ENCODE data around the gene TRAPPC1. TPM values are rescaled to one million over a fixed set of nuclear protein-coding genes. Genes with fewer than 3 reads are reported as not detected.

Gene TRAPPC1
- total and polyA plus RNA-seq, 10 of the 15 experiments (the other 5 are each of a cell fraction or from before 2014, with no cell fraction given) = 31.3 to 306 (median 134) TPM

- TF ChIP-seq RCOR1 (conservative IDR thresholded peaks at IDR 0.05; ENCODE audit: low read depth, low read length) (no peak), ESRRA (IDR thresholded peaks at IDR 0.05; ENCODE audit: low read length) (no peak), IKZF2 (IDR thresholded peaks at IDR 0.05) (peak; percentile 36 to 61; a peak in 1 of 4 replicates), PAX8 (IDR thresholded peaks at IDR 0.05) (no peak), SIN3A (IDR thresholded peaks at IDR 0.05; ENCODE audit: low read depth, low read length) (peak; percentile 58; the same call in 1 of the 2 replicates), MEF2A (IDR thresholded peaks at IDR 0.05; ENCODE audit: insufficient read depth, low read depth, low read length) (no peak), TAF1 (IDR thresholded peaks at IDR 0.05; ENCODE audit: borderline replicate concordance, low read depth, low read length) (peak; percentile 4; the same call in 1 of the 2 replicates), ZBTB33 (IDR thresholded peaks at IDR 0.05) (no peak), BCL3 (IDR thresholded peaks at IDR 0.05; ENCODE audit: borderline replicate concordance, insufficient read depth, low read depth, low read length, poor library complexity, severe bottlenecking) (no peak), PKNOX1 (IDR thresholded peaks at IDR 0.05) (peak; percentile 46; the same call in 1 of the 2 replicates), CHD2 (IDR thresholded peaks at IDR 0.05; ENCODE audit: borderline replicate concordance, low read depth, low read length) (no peak; the same call in 1 of the 2 replicates), SPI1 (IDR thresholded peaks at IDR 0.05; ENCODE audit: borderline replicate concordance, insufficient read depth, low read depth, low read length) (no peak), TCF7 (IDR thresholded peaks at IDR 0.05; ENCODE audit: borderline replicate concordance) (no peak), IRF4 (IDR thresholded peaks at IDR 0.05; ENCODE audit: low read depth, low read length) (no peak), KDM1A (IDR thresholded peaks at IDR 0.05; ENCODE audit: borderline replicate concordance) (no peak), CHD1 (IDR thresholded peaks at IDR 0.05; ENCODE audit: low read depth, low read length) (no peak)
- TF ChIP-seq, protein P1, sequence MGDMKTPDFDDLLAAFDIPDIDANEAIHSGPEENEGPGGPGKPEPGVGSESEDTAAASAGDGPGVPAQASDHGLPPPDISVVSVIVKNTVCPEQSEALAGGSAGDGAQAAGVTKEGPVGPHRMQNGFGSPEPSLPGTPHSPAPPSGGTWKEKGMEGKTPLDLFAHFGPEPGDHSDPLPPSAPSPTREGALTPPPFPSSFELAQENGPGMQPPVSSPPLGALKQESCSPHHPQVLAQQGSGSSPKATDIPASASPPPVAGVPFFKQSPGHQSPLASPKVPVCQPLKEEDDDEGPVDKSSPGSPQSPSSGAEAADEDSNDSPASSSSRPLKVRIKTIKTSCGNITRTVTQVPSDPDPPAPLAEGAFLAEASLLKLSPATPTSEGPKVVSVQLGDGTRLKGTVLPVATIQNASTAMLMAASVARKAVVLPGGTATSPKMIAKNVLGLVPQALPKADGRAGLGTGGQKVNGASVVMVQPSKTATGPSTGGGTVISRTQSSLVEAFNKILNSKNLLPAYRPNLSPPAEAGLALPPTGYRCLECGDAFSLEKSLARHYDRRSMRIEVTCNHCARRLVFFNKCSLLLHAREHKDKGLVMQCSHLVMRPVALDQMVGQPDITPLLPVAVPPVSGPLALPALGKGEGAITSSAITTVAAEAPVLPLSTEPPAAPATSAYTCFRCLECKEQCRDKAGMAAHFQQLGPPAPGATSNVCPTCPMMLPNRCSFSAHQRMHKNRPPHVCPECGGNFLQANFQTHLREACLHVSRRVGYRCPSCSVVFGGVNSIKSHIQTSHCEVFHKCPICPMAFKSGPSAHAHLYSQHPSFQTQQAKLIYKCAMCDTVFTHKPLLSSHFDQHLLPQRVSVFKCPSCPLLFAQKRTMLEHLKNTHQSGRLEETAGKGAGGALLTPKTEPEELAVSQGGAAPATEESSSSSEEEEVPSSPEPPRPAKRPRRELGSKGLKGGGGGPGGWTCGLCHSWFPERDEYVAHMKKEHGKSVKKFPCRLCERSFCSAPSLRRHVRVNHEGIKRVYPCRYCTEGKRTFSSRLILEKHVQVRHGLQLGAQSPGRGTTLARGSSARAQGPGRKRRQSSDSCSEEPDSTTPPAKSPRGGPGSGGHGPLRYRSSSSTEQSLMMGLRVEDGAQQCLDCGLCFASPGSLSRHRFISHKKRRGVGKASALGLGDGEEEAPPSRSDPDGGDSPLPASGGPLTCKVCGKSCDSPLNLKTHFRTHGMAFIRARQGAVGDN (IDR thresholded peaks at IDR 0.05) = no peak
- TF ChIP-seq, protein P2, sequence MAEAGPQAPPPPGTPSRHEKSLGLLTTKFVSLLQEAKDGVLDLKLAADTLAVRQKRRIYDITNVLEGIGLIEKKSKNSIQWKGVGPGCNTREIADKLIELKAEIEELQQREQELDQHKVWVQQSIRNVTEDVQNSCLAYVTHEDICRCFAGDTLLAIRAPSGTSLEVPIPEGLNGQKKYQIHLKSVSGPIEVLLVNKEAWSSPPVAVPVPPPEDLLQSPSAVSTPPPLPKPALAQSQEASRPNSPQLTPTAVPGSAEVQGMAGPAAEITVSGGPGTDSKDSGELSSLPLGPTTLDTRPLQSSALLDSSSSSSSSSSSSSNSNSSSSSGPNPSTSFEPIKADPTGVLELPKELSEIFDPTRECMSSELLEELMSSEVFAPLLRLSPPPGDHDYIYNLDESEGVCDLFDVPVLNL (IDR thresholded peaks at IDR 0.05; ENCODE audit: low read depth, low read length) = no peak
- TF ChIP-seq, protein P3, sequence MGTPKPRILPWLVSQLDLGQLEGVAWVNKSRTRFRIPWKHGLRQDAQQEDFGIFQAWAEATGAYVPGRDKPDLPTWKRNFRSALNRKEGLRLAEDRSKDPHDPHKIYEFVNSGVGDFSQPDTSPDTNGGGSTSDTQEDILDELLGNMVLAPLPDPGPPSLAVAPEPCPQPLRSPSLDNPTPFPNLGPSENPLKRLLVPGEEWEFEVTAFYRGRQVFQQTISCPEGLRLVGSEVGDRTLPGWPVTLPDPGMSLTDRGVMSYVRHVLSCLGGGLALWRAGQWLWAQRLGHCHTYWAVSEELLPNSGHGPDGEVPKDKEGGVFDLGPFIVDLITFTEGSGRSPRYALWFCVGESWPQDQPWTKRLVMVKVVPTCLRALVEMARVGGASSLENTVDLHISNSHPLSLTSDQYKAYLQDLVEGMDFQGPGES (IDR thresholded peaks at IDR 0.05) = no peak
These were observed 44.1 kb downstream of the TRAPPC1 start (continued) for GRCh38 chr17:7887482-7888183.

All from GM12878 (cell line).